ENCODE data around the gene CDH1. TPM values are rescaled to one million over a fixed set of nuclear protein-coding genes. Genes with fewer than 3 reads are reported as not detected.

Gene CDH1
- polyA plus RNA-seq, 3 donors = 0.05 to 0.13 TPM; not detected in 1

- Histone ChIP-seq H3K9ac (ENCODE audit: insufficient read depth, low read length, poor library complexity, severe bottlenecking) (no peak overlapping the region), H2AFZ (ENCODE audit: insufficient read depth, low read depth, low read length, poor library complexity, severe bottlenecking) (no peak overlapping the region), H3K27me3 (ENCODE audit: control insufficient read depth in 2 of 2, insufficient read depth in 2 of 2, low read length in 2 of 2) (no peaks in the 10 kb centered on the region), H4K20me1 (ENCODE audit: insufficient read depth, low read length) (peaks cover 33% of the 10 kb centered on the region), H3K27ac (ENCODE audit: low read depth in 1 of 2, low read length in 2 of 2) (no peak overlapping the region), H3K9me3 (replicated peaks in 1 of 2; ENCODE audit: control insufficient read depth in 1 of 2, insufficient read depth in 1 of 2, low read length in 2 of 2) (no peaks in the 10 kb centered on the region), H3K4me2 (replicated peaks; ENCODE audit: extremely low read depth, low read length, poor library complexity, severe bottlenecking) (no peak overlapping the region), H3K79me2 (ENCODE audit: insufficient read depth, low read length) (peaks cover 3% of the 10 kb centered on the region), H3K36me3 (replicated peaks in 1 of 2; ENCODE audit: control insufficient read depth in 1 of 2, insufficient read depth in 2 of 2, low read length in 2 of 2) (peaks cover 30 to 50% of the 10 kb centered on the region in 2 donors), H3K4me1 (ENCODE audit: control insufficient read depth in 1 of 2, insufficient read depth in 2 of 2, low read length in 2 of 2) (no peaks in the 10 kb centered on the region), H3K4me3 (replicated peaks in 1 of 3; ENCODE audit: low read depth in 2 of 3, low read length in 3 of 3) (no peak overlapping the region)
- Mint-ChIP-seq H3K4me3 (no peak overlapping the region), H3K4me1 (peaks cover 8% of the 10 kb centered on the region), H3K27ac (no peak overlapping the region), H3K27me3 (ENCODE audit: low read depth in 3 of 3) (peaks cover 2 to 9% (median 3%) of the 10 kb centered on the region in 3 donors), H3K36me3 (peaks cover 44 to 47% of the 10 kb centered on the region in 2 donors), H3K9me3 (peaks cover 0 to 6% (median 0%) of the 10 kb centered on the region in 7 donors)
- intact Hi-C loops (cut with micrococcal nuclease) = no loop called here
- WGBS (ENCODE audit: insufficient coverage) = no CpG with 5 or more reads among the region's 4 CpGs
- no peak for DNase-seq
- TF ChIP-seq, protein P1, sequence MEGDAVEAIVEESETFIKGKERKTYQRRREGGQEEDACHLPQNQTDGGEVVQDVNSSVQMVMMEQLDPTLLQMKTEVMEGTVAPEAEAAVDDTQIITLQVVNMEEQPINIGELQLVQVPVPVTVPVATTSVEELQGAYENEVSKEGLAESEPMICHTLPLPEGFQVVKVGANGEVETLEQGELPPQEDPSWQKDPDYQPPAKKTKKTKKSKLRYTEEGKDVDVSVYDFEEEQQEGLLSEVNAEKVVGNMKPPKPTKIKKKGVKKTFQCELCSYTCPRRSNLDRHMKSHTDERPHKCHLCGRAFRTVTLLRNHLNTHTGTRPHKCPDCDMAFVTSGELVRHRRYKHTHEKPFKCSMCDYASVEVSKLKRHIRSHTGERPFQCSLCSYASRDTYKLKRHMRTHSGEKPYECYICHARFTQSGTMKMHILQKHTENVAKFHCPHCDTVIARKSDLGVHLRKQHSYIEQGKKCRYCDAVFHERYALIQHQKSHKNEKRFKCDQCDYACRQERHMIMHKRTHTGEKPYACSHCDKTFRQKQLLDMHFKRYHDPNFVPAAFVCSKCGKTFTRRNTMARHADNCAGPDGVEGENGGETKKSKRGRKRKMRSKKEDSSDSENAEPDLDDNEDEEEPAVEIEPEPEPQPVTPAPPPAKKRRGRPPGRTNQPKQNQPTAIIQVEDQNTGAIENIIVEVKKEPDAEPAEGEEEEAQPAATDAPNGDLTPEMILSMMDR (IDR thresholded peaks at IDR 0.05) = no peak
Measured at GRCh38 chr16:68859828-68860227, 122.7 kb downstream of the CDH1 start.

- no peaks in the 10 kb centered on the region for H3K27me3 ChIP-seq (ENCODE audit: control insufficient read depth in 2 of 2, insufficient read depth in 2 of 2, low read length in 2 of 2)
- H3K27ac ChIP-seq (ENCODE audit: low read depth in 1 of 2, low read length in 2 of 2) = no peak overlapping the region
- peaks cover 33 to 51% of the 10 kb centered on the region in 2 donors for H3K36me3 ChIP-seq (replicated peaks in 1 of 2; ENCODE audit: control insufficient read depth in 1 of 2, insufficient read depth in 2 of 2, low read length in 2 of 2)
- H3K4me3 ChIP-seq (replicated peaks in 1 of 3; ENCODE audit: low read depth in 2 of 3, low read length in 3 of 3) = no peak overlapping the region
- intact Hi-C loops (cut with micrococcal nuclease) = no loop called here
- Mint-ChIP-seq H3K36me3 (peaks cover 45 to 58% of the 10 kb centered on the region in 2 donors), H3K9me3 (peaks cover 0 to 6% (median 0%) of the 10 kb centered on the region in 7 donors), H3K27me3 (ENCODE audit: low read depth in 3 of 3) (peaks cover 0 to 3% (median 2%) of the 10 kb centered on the region in 3 donors), H3K27ac (no peak overlapping the region), H3K4me1 (peaks cover 8% of the 10 kb centered on the region), H3K4me3 (no peak overlapping the region)
- H3K4me1 ChIP-seq (ENCODE audit: control insufficient read depth in 1 of 2, insufficient read depth in 2 of 2, low read length in 2 of 2) = no peaks in the 10 kb centered on the region
- DNase-seq = no peak
- no peak overlapping the region for H3K4me2 ChIP-seq (replicated peaks; ENCODE audit: extremely low read depth, low read length, poor library complexity, severe bottlenecking)
- WGBS (ENCODE audit: insufficient coverage) = 93% methylated on average over 10 of the region's 15 CpGs
- TF ChIP-seq, protein P1 (IDR thresholded peaks at IDR 0.05) = no peak
- peaks cover 3% of the 10 kb centered on the region for H3K79me2 ChIP-seq (ENCODE audit: insufficient read depth, low read length)
- H4K20me1 ChIP-seq (ENCODE audit: insufficient read depth, low read length) = peaks cover 28% of the 10 kb centered on the region
- H3K9me3 ChIP-seq (replicated peaks in 1 of 2; ENCODE audit: control insufficient read depth in 1 of 2, insufficient read depth in 1 of 2, low read length in 2 of 2) = no peaks in the 10 kb centered on the region
- no peak overlapping the region for H3K9ac ChIP-seq (ENCODE audit: insufficient read depth, low read length, poor library complexity, severe bottlenecking)
- H2AFZ ChIP-seq (ENCODE audit: insufficient read depth, low read depth, low read length, poor library complexity, severe bottlenecking) = no peak overlapping the region
Measured at GRCh38 chr16:68860978-68861892, 124.1 kb downstream of the CDH1 start.
